HepG2 (cell line): ENCODE data around the gene FZD4.

Experiments
- CTCF ChIP-seq: sonication (generic); formaldehyde crosslinking; IDR thresholded peaks from 2 replicates; pipeline ENCODE4 v1.5.0; 2020; ENCODE audit warnings: mild to moderate bottlenecking, missing genetic modification reagents, moderate library complexity
- ESRRA ChIP-seq: sonication (generic); formaldehyde crosslinking; IDR thresholded peaks from 2 replicates; pipeline ENCODE4 v1.5.1; 2020; ENCODE audit warnings: mild to moderate bottlenecking, low read depth, missing genetic modification reagents
- EZH2 ChIP-seq: conservative IDR thresholded peaks from 2 replicates; pipeline ENCODE4 v1.6.1; 2012; ENCODE audit warnings: mild to moderate bottlenecking, low read depth, low read length, moderate library complexity
- FOXA1 ChIP-seq, 2 experiments: fragments of 450-650 bp in 1 of 2; sonication (generic) in 1 of 2; formaldehyde crosslinking in 1 of 2; IDR thresholded peaks; 2 replicates each; pipeline versions ENCODE4 v1.4.0 to v1.6.1; 2016 to 2020; ENCODE audit warnings: missing genetic modification reagents in 1 of 2
- POLR2A ChIP-seq, 2 experiments: IDR thresholded peaks; 2 replicates each; pipeline ENCODE4 v1.6.1; 2011; ENCODE audit warnings: low read depth in 2 of 2, low read length in 2 of 2, mild to moderate bottlenecking in 1 of 2, moderate library complexity in 1 of 2; ENCODE audit not compliant: insufficient read depth in 1 of 2
- RAD21 ChIP-seq: fragments of 450-650 bp; formaldehyde crosslinking; IDR thresholded peaks from 2 replicates; pipeline ENCODE4 v1.5.0; 2020; ENCODE audit warnings: mild to moderate bottlenecking
- SALL2 ChIP-seq: sonication (generic); formaldehyde crosslinking; IDR thresholded peaks from 2 replicates; pipeline ENCODE4 v1.8.1; 2023; ENCODE audit warnings: mild to moderate bottlenecking, missing genetic modification reagents, inconsistent platforms
- SRY ChIP-seq: sonication (generic); formaldehyde crosslinking; IDR thresholded peaks from 2 replicates; pipeline ENCODE4 v1.8.0; 2022; ENCODE audit warnings: mild to moderate bottlenecking, missing genetic modification reagents
- TBX2 ChIP-seq: sonication (generic); formaldehyde crosslinking; IDR thresholded peaks from 2 replicates; pipeline ENCODE4 v1.5.0; 2020; ENCODE audit warnings: missing genetic modification reagents, mild to moderate bottlenecking, borderline replicate concordance
- ZBTB21 ChIP-seq: sonication (generic); formaldehyde crosslinking; IDR thresholded peaks from 2 replicates; pipeline ENCODE4 v1.4.0; 2020; ENCODE audit warnings: missing genetic modification reagents

- TF ChIP-seq EZH2 (no peak), ZBTB21 (CRISPR knock-in tag) (no peak), SRY (CRISPR knock-in tag) (no peak), CTCF (CRISPR knock-in tag) (no peak), RAD21 (CRISPR knock-in tag) (no peak), ESRRA (CRISPR knock-in tag) (no peak), POLR2A (IDR thresholded peaks at IDR 0.05; ENCODE audit: insufficient read depth in 1 of 2, low read depth in 2 of 2, low read length in 2 of 2) (no peak), TBX2 (CRISPR knock-in tag) (no peak), FOXA1 (IDR thresholded peaks at IDR 0.05) (no peak), FOXA1 (CRISPR knock-in tag; IDR thresholded peaks at IDR 0.05) (no peak), SALL2 (no peak)
These were observed 23.1 kb upstream of the FZD4 start for GRCh38 chr11:86978247-86978646.
